Cerebellar nuclear complex (tissue), 1 donor: Measurements from ENCODE around the gene MIEF1.

Source experiments
- DNase-seq, 2 experiments: peaks; one replicate each; lab custom pipeline; 2025; lab: John Stamatoyannopoulos, UW

MIEF1 gene

GRCh38 chr22:39470451-39471291 lies 31.4 kb upstream of the MIEF1 start:
- no peak for DNase-seq

GRCh38 chr22:39471381-39472141 lies 30.5 kb upstream of the MIEF1 start:
- no peak for DNase-seq

- no peak for DNase-seq
Measured at GRCh38 chr22:39472570-39473556, 29.2 kb upstream of the MIEF1 start.

GRCh38 chr22:39473851-39474250 lies 28.2 kb upstream of the MIEF1 start:
- no peak for DNase-seq

GRCh38 chr22:39474351-39475111 lies 27.6 kb upstream of the MIEF1 start:
- DNase-seq: no peak

GRCh38 chr22:39475337-39475736 lies 26.8 kb upstream of the MIEF1 start:
- DNase-seq: no peak

GRCh38 chr22:39475902-39476301 lies 26.2 kb upstream of the MIEF1 start:
- no peak for DNase-seq

GRCh38 chr22:39476664-39477063 lies 25.4 kb upstream of the MIEF1 start:
- DNase-seq: no peak

- no peak for DNase-seq
Measured at GRCh38 chr22:39477542-39477941, 24.5 kb upstream of the MIEF1 start.

GRCh38 chr22:39478441-39478850 lies 23.6 kb upstream of the MIEF1 start:
- no peak for DNase-seq

- no peak for DNase-seq
Measured at GRCh38 chr22:39479254-39479653, 22.8 kb upstream of the MIEF1 start.

- no peak for DNase-seq
Measured at GRCh38 chr22:39480557-39480956, 21.5 kb upstream of the MIEF1 start.

GRCh38 chr22:39481054-39481453 lies 21.0 kb upstream of the MIEF1 start:
- no peak for DNase-seq

GRCh38 chr22:39481595-39481994 lies 20.5 kb upstream of the MIEF1 start:
- DNase-seq: no peak

- DNase-seq: no peak
Measured at GRCh38 chr22:39482768-39483167, 19.3 kb upstream of the MIEF1 start.

GRCh38 chr22:39486951-39487825 lies 14.9 kb upstream of the MIEF1 start:
- peak in 1 of 2 experiments; percentile 25 for DNase-seq

GRCh38 chr22:39487826-39488520 lies 14.1 kb upstream of the MIEF1 start:
- DNase-seq: no peak

GRCh38 chr22:39488563-39489083 lies 13.5 kb upstream of the MIEF1 start:
- DNase-seq: no peak
